Peyer's patch (tissue), 4 donors: ENCODE results near the gene TRABD2A. TPM values are rescaled to one million over a fixed set of nuclear protein-coding genes. Genes with fewer than 3 reads are reported as not detected.
A peak's percentile ranks its signal among the peaks of the same experiment; 100 is the strongest.

ENCODE experiments used
- DNase-seq, 3 donors: peaks; one replicate each; pipeline ENCODE4 v3.0.0-alpha.2; 2017 to 2019
- H3K27ac ChIP-seq, 4 donors: fragments of 200-600 bp; sonication (generic); one replicate each; pipeline ENCODE4 v1.5.1; 2016 to 2019
- H3K27me3 ChIP-seq, 2 donors: fragments of 200-600 bp; sonication (generic); one replicate each; pipeline ENCODE4 v1.5.1; 2019
- H3K36me3 ChIP-seq, 3 donors: fragments of 200-600 bp; sonication (generic); one replicate each; pipeline ENCODE4 v1.5.1; 2016 to 2019
- H3K4me1 ChIP-seq, 4 donors: fragments of 200-600 bp; sonication (generic); one replicate each; pipeline ENCODE4 v1.5.1; 2016 to 2019
- H3K4me3 ChIP-seq, 4 donors: fragments of 200-600 bp; sonication (generic); 1 replicate in 3 of 4; 2 replicates in 1 of 4; pipeline ENCODE4 v1.5.1; 2016 to 2019; ENCODE audit warnings: mild to moderate bottlenecking in 1 of 4
- H3K9me3 ChIP-seq, 4 donors: fragments of 200-600 bp; sonication (generic); one replicate each; pipeline ENCODE4 v1.5.1; 2016 to 2019; ENCODE audit warnings: mild to moderate bottlenecking in 1 of 4
- CTCF ChIP-seq, 6 experiments: fragments of 450-650 bp in 4 of 6; fragments of 200-600 bp in 2 of 6; sonication (generic) in 1 of 6; IDR thresholded peaks; one replicate each; pipeline ENCODE4 v1.5.1; 2017 to 2019; ENCODE audit warnings: antibody characterized with exemption in 6 of 6, mild to moderate bottlenecking in 3 of 6, moderate library complexity in 1 of 6
- POLR2A ChIP-seq, 2 donors: fragments of 450-650 bp; IDR thresholded peaks; one replicate each; pipeline ENCODE4 v1.5.1; 2017; ENCODE audit warnings: antibody characterized with exemption in 2 of 2, mild to moderate bottlenecking in 2 of 2, moderate library complexity in 2 of 2
- total RNA-seq, 4 donors: library from RNA; depleted of rRNA; stranded (reverse); fragments of >200 nt; gene quantifications; one replicate each; pipeline ENCODE4 v1.1.0, GENCODE V29; 2016

The TRABD2A gene
- total RNA-seq, 4 donors from 2014 or later: 32.2 to 85.4 (median 55.0) TPM

- no peak overlapping the region for H3K4me3 ChIP-seq
- no peak for DNase-seq
- TF ChIP-seq CTCF (IDR thresholded peaks at IDR 0.05) (no peak), POLR2A (IDR thresholded peaks at IDR 0.05) (no peak)
- H3K9me3 ChIP-seq: peaks cover 0 to 9% (median 0%) of the 10 kb centered on the region in 4 donors
- H3K36me3 ChIP-seq: no peaks in the 10 kb centered on the region
- H3K27ac ChIP-seq: no peak overlapping the region
- no peaks in the 10 kb centered on the region for H3K27me3 ChIP-seq
- no peaks in the 10 kb centered on the region for H3K4me1 ChIP-seq
Measured at GRCh38 chr2:84857566-84857965, 23.3 kb downstream of the TRABD2A start.

- H3K27ac ChIP-seq: no peak overlapping the region
- DNase-seq: peak in 1 of 3 donors; percentile 65
- peaks cover 0 to 9% (median 0%) of the 10 kb centered on the region in 4 donors for H3K9me3 ChIP-seq
- H3K4me1 ChIP-seq: no peaks in the 10 kb centered on the region
- no peaks in the 10 kb centered on the region for H3K27me3 ChIP-seq
- TF ChIP-seq POLR2A (IDR thresholded peaks at IDR 0.05): no peak
- no peak for TF ChIP-seq CTCF (IDR thresholded peaks at IDR 0.05)
- no peak overlapping the region for H3K4me3 ChIP-seq
- H3K36me3 ChIP-seq: no peaks in the 10 kb centered on the region
Measured at GRCh38 chr2:84856787-84857186, 24.1 kb downstream of the TRABD2A start.

- no peak overlapping the region for H3K4me3 ChIP-seq
- H3K27me3 ChIP-seq: no peaks in the 10 kb centered on the region
- TF ChIP-seq CTCF (IDR thresholded peaks at IDR 0.05): no peak
- no peaks in the 10 kb centered on the region for H3K36me3 ChIP-seq
- H3K9me3 ChIP-seq: peaks cover 0 to 9% (median 0%) of the 10 kb centered on the region in 4 donors
- no peak for DNase-seq
- H3K27ac ChIP-seq: no peak overlapping the region
- H3K4me1 ChIP-seq: no peaks in the 10 kb centered on the region
Measured at GRCh38 chr2:84855731-84856130, 25.2 kb downstream of the TRABD2A start.

- Histone ChIP-seq H3K27me3 (no peaks in the 10 kb centered on the region), H3K4me3 (no peak overlapping the region), H3K27ac (no peak overlapping the region), H3K4me1 (no peaks in the 10 kb centered on the region), H3K9me3 (peaks cover 0 to 9% (median 0%) of the 10 kb centered on the region in 4 donors), H3K36me3 (no peaks in the 10 kb centered on the region)
- TF ChIP-seq CTCF (IDR thresholded peaks at IDR 0.05): no peak
- no peak for TF ChIP-seq POLR2A (IDR thresholded peaks at IDR 0.05)
- no peak for DNase-seq
Measured at GRCh38 chr2:84854850-84855249, 26.0 kb downstream of the TRABD2A start.

- no peak for DNase-seq
Measured at GRCh38 chr2:84851876-84852275, 29.0 kb downstream of the TRABD2A start.

More at GRCh38 chr2:84851876-84852275, 29.0 kb downstream of the TRABD2A start:
- Histone ChIP-seq H3K4me3 (no peak overlapping the region), H3K36me3 (no peaks in the 10 kb centered on the region), H3K4me1 (peaks cover 0 to 7% (median under 1%) of the 10 kb centered on the region in 4 donors), H3K27me3 (no peaks in the 10 kb centered on the region), H3K27ac (no peak overlapping the region), H3K9me3 (peaks cover 0 to 9% (median 0%) of the 10 kb centered on the region in 4 donors)
- TF ChIP-seq POLR2A (IDR thresholded peaks at IDR 0.05): no peak
- TF ChIP-seq CTCF (IDR thresholded peaks at IDR 0.05): no peak
